Stimulated activated CD4-positive, alpha-beta T cell treated with anti-CD3 and anti-CD28 coated beads, Interleukin-1b, Interleukin-23, amount 100 ng/mL, for 48 hours (primary cell): ENCODE results near the gene RAB37.

Experiments
- DNase-seq: peaks from one replicate; pipeline ENCODE4 v3.0.0-alpha.2; 2020

The RAB37 gene

GRCh38 chr17:74746376-74746775 lies 9.3 kb downstream of the RAB37 start:
- no peak for DNase-seq

DNA sequence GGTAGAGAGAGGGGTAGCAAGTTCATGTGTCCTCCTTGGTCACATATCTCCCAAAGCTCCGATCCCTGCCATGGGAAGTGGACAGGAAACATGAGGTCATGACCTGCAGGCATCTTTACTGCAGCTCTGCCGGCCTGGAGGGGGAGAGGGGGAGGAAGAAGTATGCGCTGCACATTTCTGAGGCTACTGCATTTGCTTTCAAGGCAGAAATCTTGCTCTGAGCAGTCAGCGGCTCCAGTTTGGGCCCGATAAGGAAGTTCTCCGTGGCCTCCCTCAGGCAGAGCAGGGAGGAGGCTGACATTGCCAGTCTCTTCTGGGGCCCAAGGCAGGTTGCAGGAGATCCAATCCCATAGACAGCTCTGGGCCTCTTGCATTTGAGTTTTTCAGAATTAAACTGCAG lies 9.9 kb downstream of the RAB37 start:
- DNase-seq = no peak

DNA sequence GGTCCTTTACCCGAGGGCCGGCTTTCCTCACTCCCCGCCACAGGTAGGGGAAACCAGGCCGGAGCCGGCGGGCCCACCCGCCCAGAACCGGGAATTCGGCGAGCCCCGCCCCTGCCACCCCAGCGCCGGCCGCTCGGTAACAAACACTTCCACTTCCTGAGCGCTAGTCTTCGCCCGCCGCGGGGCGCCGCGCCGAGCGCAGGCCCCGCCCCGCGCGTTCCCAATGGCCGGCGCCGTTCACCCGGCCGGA lies 11.1 kb downstream of the RAB37 start:
- no peak for DNase-seq

DNA sequence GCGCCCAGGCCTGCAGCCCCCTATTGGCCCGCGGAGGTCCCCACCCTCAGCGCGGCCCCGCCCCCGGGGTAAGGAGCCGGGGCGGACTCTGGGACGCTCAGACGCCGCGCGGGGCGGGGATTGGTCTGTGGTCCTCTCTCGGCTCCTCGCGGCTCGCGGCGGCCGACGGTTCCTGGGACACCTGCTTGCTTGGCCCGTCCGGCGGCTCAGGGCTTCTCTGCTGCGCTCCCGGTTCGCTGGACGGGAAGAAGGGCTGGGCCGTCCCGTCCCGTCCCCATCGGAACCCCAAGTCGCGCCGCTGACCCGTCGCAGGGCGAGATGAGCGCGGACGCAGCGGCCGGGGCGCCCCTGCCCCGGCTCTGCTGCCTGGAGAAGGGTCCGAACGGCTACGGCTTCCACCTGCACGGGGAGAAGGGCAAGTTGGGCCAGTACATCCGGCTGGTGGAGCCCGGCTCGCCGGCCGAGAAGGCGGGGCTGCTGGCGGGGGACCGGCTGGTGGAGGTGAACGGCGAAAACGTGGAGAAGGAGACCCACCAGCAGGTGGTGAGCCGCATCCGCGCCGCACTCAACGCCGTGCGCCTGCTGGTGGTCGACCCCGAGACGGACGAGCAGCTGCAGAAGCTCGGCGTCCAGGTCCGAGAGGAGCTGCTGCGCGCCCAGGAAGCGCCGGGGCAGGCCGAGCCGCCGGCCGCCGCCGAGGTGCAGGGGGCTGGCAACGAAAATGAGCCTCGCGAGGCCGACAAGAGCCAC lies 11.6 kb downstream of the RAB37 start, which contains the start of gene NHERF1:
Gene NHERF1 (plus strand): TSS at position 100 of the 750 bp plus-strand sequence. CDS start 219 bp downstream, at position 319.
- peak; percentile 92 for DNase-seq

DNA sequence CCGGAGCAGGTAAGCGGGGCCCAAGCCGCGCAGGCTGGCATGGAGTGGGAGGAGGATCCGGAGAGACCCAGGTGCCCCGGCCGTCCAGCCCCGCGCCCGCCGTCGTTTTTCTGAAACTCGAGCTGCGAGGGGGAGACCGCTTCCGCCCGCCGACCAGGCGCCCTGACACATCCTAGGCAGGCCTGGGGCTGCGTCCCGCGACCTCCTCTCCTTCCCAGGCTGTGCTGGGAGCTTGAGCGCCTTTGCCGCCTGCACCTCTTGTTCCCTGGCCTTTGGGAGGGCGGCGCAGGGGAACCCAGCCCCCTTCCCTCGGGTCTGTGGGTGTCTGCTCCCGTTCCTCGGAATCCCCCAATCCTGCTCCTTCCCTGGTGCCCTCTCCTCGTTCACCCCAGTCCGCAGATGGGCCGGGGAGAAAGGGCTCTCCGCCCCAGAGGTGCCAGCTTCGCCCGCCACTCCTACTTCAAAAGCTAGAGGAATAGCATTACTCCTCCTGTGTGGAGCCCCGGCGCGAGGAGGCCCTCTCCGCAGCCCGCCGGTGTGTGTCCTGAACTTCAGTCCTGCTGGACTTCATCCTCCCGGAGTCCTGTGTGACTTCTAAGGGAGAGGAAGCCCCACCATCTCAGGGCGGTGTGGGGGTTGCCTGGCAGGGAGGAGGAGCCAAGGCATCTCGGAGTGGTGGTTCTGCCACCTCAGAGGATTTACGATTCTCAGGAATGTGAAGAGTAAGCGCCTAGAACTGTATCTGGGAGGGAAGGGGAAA lies 12.4 kb downstream of the RAB37 start:
- DNase-seq = peak; percentile 53

- DNase-seq = no peak
These were observed 12.9 kb downstream of the RAB37 start for GRCh38 chr17:74750039-74750326.

GRCh38 chr17:74750327-74751069 lies 13.4 kb downstream of the RAB37 start:
- DNase-seq = no peak

GRCh38 chr17:74752415-74752814 lies 15.4 kb downstream of the RAB37 start:
- DNase-seq = no peak

DNA sequence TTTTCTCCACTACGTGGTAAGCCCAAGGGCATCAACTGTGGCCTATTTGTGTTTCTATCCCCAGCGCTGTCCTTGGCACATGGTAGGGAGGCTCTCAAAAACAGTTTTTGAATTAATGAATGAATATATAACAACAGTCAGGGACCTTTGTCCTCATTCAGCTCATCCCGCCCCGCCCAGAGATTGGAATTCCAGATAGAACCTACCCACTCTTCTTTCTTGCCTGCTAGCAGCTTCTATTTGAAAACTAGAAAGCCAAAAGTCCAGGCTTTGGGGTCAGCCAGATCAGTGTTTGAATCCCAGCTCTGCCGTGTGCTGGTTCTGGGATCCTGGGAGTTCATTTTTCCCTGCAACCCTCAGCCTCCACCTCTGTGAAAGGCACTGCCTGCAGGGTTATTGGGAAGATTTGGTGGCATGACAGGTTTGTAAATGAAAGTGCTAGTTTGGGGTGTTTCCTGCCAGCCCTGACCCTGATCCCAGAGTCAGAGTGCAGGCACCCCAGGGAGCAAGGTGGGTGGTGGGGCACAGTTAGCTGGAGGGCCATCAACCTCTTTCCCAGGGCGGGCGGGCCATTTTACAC lies 15.9 kb downstream of the RAB37 start:
- DNase-seq = no peak

- no peak for DNase-seq
These were observed 17.8 kb downstream of the RAB37 start for GRCh38 chr17:74754832-74755231.

- DNase-seq = no peak
These were observed 18.5 kb downstream of the RAB37 start for GRCh38 chr17:74755533-74755932.

DNA sequence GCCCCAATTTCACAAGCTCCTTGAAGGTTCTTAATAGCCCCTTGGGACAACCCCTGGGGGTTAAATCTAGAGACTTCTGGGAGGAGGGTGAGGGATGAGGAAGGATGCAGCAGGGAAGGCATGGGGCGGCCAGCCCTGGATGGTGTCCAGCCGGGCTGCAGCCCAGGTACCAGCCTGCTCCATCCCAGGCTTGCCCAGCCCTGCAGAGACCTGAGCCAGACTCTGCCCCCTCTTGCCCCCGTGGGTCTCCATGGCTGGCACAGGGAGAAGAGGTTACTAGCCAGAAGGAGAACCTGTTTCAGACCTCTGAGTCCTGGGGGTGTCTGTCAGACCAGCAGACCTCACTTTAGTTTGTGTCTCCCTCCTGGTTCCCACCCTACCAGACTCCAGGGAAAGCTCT lies 19.8 kb downstream of the RAB37 start:
- DNase-seq = no peak

DNA sequence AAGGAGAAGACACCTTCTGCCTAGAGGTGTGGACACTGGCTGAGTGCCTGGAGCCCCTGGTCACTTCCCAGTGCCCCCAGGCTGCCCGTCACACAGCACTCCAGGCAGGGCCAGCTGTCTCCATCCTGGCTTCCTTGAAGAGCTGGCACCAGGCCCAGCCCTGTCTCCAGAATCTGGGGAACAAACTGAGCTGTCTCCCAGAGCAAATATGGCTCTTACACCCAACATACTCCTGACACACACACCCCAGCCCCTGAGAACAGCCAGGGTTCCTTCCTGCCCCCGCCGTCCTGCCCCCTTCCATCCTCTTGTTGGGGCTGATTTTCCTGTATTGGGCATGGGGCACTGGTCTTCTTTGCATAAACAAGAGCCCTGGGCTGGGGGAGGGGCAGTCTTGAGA lies 20.4 kb downstream of the RAB37 start:
- no peak for DNase-seq

- no peak for DNase-seq
These were observed 21.1 kb downstream of the RAB37 start for GRCh38 chr17:74757931-74758847.

DNA sequence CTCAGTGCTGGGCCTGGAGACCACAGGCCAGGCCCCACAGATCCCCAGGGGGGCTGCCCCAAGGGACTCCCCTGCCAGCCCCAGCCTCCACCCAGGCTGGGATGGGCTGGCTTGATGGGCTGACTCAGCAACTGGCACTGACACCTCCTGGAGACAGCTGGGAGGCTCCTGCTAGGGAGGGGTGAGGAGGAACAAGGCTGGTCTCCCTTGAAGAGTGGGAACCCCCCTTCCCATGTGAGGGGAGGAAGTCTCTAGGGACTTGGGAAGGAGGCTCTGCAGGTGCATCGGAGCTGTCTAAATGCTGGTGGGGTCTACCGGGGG lies 21.8 kb downstream of the RAB37 start:
- DNase-seq = no peak

GRCh38 chr17:74759243-74759801 lies 22.3 kb downstream of the RAB37 start:
- DNase-seq = no peak

DNA sequence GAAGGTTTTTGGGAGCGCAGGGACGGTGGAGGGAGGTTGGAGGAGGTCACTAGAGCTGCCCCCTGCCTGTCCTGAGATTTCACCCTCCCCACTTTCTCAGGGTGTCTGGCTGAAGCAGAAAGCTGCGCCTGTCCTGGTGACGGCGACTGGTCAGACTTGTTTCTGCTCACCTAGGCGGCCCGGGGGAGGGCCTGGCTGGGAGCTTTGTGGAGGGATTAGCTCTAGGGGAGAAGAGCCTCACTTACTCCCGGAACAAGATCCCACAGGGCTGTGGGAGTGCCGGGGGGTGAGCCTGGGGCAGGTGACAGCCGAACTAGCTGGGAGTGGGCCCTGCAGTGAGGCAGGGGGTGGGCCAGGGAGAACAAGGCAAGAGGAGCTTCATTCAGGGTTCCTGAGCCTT lies 22.9 kb downstream of the RAB37 start:
- DNase-seq = no peak

- no peak for DNase-seq
These were observed 23.5 kb downstream of the RAB37 start for GRCh38 chr17:74760404-74761105.

DNA sequence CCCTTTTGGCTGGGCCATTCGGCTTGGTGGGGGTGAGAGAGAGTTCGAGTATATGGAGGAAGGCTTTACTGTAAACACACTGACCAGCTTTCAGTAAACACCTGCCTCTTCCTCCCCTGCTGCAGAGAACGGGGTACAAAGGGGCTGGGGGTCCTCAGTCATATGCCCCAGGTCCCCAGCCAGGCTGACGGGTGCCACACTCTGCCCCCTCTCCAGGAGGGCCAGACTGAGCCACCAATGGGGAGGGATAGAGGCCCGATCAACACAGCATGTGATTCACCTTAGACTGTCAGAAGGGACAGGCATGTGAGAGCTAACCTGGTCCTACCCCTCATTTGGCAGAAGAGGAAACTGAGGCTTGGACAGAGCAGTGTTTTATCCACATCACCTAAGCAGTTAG lies 24.4 kb downstream of the RAB37 start:
- no peak for DNase-seq

DNA sequence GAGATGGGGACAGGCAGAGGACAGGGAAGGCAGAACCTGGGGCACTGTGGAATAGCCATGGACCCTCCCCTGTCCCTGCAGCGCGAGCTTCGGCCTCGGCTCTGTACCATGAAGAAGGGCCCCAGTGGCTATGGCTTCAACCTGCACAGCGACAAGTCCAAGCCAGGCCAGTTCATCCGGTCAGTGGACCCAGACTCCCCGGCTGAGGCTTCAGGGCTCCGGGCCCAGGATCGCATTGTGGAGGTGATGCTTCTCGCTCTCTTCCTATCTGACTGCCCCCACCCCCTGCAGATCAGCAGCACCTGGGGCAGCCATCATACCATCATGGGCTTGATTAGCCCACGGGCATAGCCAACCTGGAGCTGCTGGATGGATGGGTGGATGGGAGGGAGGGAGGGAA lies 24.9 kb downstream of the RAB37 start:
- DNase-seq = no peak

DNA sequence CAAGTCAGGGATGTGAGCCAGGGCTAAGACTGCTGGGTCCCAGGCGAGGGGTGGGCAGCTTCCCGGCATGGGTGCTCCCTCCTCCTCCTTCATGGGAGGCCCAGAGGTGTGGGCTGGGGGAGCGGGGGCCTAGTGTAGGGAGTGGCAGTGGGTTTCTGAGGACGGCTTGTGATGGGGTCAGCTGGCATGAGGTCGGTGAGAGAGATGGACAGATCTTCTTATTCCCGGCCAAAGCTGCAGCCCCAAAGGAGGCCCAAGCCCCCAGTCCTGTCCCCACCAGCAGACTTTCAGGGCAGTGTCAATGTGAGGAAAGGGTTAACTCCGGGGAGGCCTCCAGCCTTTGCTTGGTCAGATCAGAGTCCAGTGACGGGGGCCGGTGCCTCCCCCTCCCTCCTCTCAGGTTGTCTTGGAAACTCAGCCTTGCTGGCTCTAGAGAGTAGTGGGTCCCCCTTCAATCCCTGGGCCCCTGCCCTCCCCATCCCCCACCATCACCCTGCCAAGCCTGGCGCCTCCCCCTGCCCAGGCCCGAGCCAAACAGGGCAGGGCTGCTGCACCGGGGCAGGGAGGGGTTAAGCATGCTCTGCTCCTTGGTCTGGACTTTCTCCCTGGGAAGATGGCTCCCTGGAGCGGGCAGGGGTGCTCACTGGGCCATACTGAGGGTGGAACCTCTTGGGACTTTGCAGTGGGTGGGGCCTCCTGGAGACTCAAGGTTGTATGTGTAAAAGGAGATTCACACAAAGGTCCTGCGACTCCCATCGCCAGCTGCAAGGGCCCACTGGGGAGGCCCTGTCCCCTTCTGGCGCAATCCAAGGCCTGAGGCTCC lies 26.7 kb downstream of the RAB37 start:
- no peak for DNase-seq
